ENCODE data around the gene DNALI1.

- TF ChIP-seq, protein P1, sequence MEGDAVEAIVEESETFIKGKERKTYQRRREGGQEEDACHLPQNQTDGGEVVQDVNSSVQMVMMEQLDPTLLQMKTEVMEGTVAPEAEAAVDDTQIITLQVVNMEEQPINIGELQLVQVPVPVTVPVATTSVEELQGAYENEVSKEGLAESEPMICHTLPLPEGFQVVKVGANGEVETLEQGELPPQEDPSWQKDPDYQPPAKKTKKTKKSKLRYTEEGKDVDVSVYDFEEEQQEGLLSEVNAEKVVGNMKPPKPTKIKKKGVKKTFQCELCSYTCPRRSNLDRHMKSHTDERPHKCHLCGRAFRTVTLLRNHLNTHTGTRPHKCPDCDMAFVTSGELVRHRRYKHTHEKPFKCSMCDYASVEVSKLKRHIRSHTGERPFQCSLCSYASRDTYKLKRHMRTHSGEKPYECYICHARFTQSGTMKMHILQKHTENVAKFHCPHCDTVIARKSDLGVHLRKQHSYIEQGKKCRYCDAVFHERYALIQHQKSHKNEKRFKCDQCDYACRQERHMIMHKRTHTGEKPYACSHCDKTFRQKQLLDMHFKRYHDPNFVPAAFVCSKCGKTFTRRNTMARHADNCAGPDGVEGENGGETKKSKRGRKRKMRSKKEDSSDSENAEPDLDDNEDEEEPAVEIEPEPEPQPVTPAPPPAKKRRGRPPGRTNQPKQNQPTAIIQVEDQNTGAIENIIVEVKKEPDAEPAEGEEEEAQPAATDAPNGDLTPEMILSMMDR (conservative IDR thresholded peaks at IDR 0.05 in 1 of 2, IDR thresholded peaks at IDR 0.05 in 1 of 2; ENCODE audit: extremely low read depth in 1 of 2, insufficient read depth in 1 of 2, low read depth in 1 of 2, low read length in 2 of 2) = no peak
- no peak for TF ChIP-seq EZH2 (IDR thresholded peaks at IDR 0.05; ENCODE audit: borderline replicate concordance, low read length)
These were observed 41.3 kb upstream of the DNALI1 start for GRCh38 chr1:37515185-37516034.
